RKO (cell line): Measurements from ENCODE around the gene ZCCHC24.

Experiments
- DNase-seq: peaks from one replicate; pipeline ENCODE4 v3.0.0-alpha.2; 2016; ENCODE audit warnings: low spot score

The ZCCHC24 gene

GRCh38 chr10:79359816-79360498 is 85.5 kb downstream of the ZCCHC24 start:
- no peak for DNase-seq

GRCh38 chr10:79358811-79359210 is 86.6 kb downstream of the ZCCHC24 start:
- DNase-seq, result no peak

DNA sequence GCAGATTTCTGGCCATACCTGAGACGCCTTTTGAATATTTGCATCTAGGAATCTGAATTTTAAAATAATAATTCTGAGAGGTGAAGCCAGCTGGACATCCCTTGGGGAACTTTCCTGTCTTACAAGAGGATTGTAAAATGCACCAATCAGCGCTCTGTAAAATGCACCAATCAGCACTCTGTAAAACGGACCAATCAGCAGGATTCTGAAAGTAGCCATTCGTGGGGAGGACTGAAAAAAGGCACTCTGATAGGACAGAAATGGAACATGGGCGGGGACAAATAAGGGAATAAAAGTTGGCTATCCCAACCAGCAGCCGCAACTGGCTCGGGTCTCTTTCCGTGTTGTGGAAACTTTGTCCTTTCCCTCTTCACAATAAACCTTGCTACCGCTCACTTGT is 88.2 kb downstream of the ZCCHC24 start:
- no peak for DNase-seq

DNA sequence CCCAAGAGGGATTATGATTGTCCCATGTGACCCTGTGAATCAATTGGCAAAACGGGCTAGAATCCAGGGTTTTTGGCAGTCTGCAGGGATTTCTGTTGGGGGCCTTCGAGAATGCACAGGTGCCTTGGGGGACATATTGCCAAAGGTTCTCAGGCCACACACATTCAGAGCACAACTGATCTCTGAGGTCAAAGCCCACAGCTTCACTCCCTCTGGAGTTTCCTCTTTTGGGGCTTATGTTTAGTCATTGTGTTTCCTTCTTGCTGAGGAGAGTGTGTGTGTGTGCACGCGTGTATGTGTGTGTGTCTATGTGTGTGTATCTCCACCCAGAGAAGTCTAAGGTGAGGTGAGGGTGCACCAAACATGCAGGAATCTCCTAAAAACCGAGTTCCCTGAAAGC is 89.3 kb downstream of the ZCCHC24 start:
- DNase-seq, result no peak

- no peak for DNase-seq
Observed at GRCh38 chr10:79355420-79356017, 89.9 kb downstream of the ZCCHC24 start.

DNA sequence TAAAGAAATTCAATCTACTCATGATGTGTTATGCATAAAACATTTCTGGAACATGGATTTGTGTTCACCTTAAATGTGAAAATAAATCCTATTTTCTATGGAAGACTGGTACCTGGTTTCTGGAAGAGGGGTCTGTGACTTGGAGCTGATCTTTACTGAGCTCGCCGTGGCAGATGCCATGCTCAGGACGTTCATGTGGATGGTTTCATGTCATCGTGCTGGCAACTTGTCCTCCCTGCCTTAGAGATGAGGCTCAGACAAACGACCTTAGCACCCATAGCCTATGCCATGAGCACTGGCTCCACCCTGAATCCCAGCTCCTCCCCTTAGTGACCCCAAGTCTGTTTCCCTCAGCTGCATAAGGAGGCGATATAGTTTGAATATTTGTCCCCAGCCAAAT is 90.8 kb downstream of the ZCCHC24 start:
- no peak for DNase-seq

DNA sequence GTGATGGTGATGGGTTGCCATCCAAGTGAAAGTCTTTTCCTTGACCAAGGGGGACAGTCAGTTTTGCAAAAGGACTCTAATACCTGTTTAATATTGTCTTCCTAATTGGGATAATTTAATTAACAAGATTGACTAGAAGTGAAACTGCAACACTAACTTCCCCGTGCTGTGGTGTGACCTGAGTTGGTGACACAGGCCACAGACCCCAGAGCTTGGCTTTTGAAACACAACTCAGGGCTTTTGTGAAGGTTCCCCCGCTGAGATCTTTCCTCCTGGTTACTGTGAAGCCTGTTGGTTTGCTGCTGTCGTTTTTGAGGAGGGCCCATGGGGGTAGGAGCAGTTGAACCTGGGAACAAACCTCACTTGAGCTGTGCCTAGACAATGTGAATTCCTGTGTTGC is 91.3 kb downstream of the ZCCHC24 start:
- no peak for DNase-seq

GRCh38 chr10:79353726-79354125 is 91.7 kb downstream of the ZCCHC24 start:
- DNase-seq, result no peak

GRCh38 chr10:79353000-79353406 is 92.4 kb downstream of the ZCCHC24 start:
- DNase-seq, result no peak

DNA sequence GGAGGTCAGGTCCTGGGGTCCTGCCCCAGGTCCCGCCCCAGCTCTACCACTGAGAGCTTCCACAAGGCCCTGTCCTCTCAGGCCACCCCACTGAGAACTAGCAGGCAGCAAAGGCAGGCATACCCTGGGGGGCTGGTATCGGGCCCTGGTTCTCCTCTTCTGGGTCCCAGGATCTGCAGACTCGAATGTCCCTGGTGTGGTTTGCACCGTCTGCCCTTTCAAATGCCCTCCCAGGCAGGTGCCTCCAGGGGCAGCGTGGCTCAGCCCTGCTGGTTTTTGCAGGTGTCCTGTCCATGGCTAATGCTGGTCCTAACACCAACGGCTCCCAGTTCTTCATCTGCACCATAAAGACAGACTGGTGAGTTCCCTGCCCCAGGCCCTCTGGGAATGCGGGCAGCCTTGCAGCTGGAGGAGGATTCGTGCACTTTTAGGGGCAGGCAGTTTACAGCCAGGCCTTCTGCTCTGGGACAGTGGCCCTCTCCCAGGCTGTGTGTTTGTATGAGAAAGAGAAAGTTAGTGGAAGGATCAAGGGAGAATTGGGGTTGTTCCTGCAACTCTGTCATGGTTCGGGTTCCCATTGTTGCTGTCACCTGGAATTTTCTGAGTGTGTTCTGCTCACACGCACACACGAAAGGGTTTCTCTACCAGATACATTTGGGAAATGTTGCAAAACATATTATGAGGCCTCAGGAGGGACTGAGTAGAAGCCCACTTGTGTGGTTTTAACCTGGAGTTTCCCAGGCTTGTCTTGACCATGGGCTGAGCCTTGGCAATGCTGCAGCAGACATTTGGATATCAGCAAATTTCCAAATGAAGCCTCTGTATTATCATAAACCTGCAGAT is 93.2 kb downstream of the ZCCHC24 start:
- no peak for DNase-seq

- DNase-seq, result no peak
Observed at GRCh38 chr10:79351332-79351731, 94.1 kb downstream of the ZCCHC24 start.

DNA sequence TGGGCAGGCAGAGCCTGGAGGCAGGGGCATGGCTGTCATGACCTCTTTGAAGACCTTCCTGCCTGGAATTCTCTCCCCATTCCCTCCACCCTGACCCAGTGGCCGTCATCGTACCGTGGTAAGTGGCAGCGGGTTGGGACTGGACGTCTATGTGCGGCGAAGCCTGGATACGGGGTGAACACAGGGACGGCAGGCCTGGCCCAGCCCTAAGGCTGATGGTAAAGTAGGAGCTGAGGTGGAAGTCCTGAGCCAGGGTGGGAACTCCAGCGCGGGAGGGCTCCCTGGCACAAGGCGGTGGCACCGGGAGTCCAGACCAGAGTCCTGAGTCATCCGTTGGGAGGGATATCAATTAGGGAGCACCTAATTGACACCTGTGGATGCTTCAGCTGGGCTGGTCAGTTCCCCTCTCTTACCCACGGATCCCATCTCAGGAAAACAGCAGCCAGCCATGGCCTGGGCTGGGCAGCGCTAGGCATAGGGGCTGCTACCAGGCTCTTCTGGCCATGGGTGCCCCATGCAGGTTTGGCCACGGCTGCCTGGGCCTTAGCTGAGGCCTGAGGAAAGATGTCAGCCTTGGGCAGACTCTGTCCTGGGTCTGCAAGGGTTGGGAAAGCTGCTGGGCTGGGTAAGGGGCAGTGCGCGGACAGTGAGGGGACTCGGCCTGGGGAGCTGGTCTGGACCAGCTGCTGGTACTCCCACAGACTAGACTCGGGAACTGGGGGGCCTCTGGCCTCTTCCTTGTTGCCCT is 94.8 kb downstream of the ZCCHC24 start:
- no peak for DNase-seq

GRCh38 chr10:79349766-79350406 is 95.5 kb downstream of the ZCCHC24 start:
- no peak for DNase-seq

GRCh38 chr10:79349072-79349491 is 96.3 kb downstream of the ZCCHC24 start:
- DNase-seq, result no peak

DNA sequence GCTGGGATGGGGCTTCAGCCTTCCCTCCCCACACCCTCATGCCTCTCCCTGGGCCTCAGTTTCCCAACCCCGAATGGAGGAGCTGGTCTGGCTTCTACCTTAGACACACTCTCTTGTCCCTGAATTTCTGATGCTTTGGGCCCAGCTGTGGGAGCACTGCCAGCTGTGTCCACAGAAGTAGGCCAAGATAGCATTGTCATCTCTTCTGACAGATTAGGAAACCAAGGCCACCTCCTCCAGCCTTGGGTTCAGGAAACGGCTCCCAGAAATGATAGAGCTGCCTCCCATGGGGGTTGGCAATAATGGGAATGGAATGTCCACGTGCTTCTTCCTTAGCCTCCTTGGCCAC is 96.8 kb downstream of the ZCCHC24 start:
- no peak for DNase-seq

- peak; percentile 59 for DNase-seq
Observed at GRCh38 chr10:79347894-79348639, 97.4 kb downstream of the ZCCHC24 start.

DNA sequence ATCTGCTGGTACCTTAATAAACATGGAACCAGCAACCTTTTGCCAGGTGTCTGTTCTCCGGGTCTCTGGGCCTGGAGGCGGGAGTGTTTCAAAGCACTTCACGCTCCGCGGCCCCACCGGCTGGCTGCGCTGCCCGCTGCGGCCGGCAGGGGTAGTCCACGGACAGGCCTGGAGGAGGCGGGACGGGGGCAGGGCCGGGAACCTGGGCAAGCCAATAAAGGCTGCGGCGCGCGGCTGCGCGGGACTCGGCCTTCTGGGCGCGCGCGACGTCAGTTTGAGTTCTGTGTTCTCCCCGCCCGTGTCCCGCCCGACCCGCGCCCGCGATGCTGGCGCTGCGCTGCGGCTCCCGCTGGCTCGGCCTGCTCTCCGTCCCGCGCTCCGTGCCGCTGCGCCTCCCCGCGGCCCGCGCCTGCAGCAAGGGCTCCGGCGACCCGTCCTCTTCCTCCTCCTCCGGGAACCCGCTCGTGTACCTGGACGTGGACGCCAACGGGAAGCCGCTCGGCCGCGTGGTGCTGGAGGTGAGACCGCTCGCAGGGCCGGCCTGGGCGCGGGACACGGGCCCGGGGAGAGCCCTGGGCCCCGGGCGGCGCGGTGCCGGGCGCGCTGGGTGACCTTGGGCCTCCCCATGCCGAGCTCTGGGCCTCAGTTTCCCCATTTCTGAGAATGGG is 98.1 kb downstream of the ZCCHC24 start, which contains the start of gene PPIF:
Gene PPIF, plus strand, starts transcription at position 244 of the 668 bp plus-strand sequence. Its CDS starts 80 bp downstream, at position 324.
- peak; percentile 86 for DNase-seq

- no peak for DNase-seq
Observed at GRCh38 chr10:79346388-79347225, 98.8 kb downstream of the ZCCHC24 start.

DNA sequence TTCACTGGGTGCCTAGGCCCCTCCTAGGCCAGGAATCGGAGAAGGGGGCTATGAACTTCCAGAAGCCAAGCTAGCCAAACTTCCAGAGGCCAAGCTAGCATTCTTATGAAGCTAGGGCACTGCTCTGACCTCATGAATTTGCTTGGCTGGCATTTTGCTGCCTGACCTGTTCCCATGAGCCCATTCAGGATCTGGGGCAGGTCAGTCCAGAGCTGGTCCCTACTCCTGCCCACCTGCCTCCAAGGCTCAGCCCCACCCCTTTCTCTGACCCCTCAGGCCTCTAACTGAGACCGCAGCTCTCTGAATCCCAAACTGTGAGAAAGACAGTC is 99.4 kb downstream of the ZCCHC24 start:
- DNase-seq, result no peak
